GM23338 (cell line): Measurements from ENCODE around the gene BCAS3.

Experiments used
- CTCF ChIP-seq, 2 experiments: fragments of 200-600 bp in 1 of 2; sonication (generic) in 1 of 2; conservative IDR thresholded peaks; 2 replicates each; pipeline versions ENCODE4 v1.5.1 to v1.6.1; 2016 to 2017; ENCODE audit warnings: antibody characterized with exemption in 2 of 2, low read depth in 2 of 2, mild to moderate bottlenecking in 2 of 2, moderate library complexity in 1 of 2
- ETS1 ChIP-seq: IDR thresholded peaks from 2 replicates; pipeline ENCODE4 v1.6.1; 2016; ENCODE audit warnings: antibody characterized with exemption
- EZH2 ChIP-seq: fragments of 200-600 bp; sonication (generic); IDR thresholded peaks from one replicate; pipeline ENCODE4 v1.8.0; 2017; ENCODE audit warnings: antibody characterized with exemption, mild to moderate bottlenecking, low read depth; ENCODE audit not compliant: unreplicated experiment
- EZH2phosphoT487 ChIP-seq: fragments of 200-600 bp; sonication (generic); IDR thresholded peaks from one replicate; pipeline ENCODE4 v1.8.1; 2018; ENCODE audit warnings: antibody characterized with exemption; ENCODE audit not compliant: unreplicated experiment
- REST ChIP-seq: IDR thresholded peaks from one replicate; pipeline ENCODE4 v1.6.1; 2018; ENCODE audit warnings: antibody characterized with exemption; ENCODE audit not compliant: unreplicated experiment
- ZNF462 ChIP-seq: fragments of 250-450 bp; sonication (Bioruptor Pico); IDR thresholded peaks from 2 replicates; pipeline ENCODE4 v1.5.0; 2020; ENCODE audit warnings: mild to moderate bottlenecking, moderate library complexity

GRCh38 chr17:61196302-61196704, 518.7 kb downstream of the BCAS3 start:
- TF ChIP-seq EZH2phosphoT487 (no peak), CTCF (conservative IDR thresholded peaks at IDR 0.05; ENCODE audit: low read depth in 2 of 2) (no peak), EZH2 (no peak), ZNF462 (CRISPR knock-in tag) (no peak), REST (no peak), ETS1 (no peak)
